PC-9 (cell line): ENCODE results near the gene DRAM2. TPM values are rescaled to one million over a fixed set of nuclear protein-coding genes. Genes with fewer than 3 reads are reported as not detected.
"Not testable (repeated sequence)": the region's sequence is repeated elsewhere in the genome, so short reads cannot be mapped to it uniquely, and the experiment has no call there.

Experiments used
- BruUV-seq: library from RNA; stranded (reverse); fragments of 400-500 nt; replicated peaks from 2 replicates; lab custom pipeline; 2021; lab: Mats Ljungman, UMichigan
- CTCF ChIA-PET: fragments of 300-600 bp; sonication (Branson Sonifier 250); formaldehyde crosslinking; loops from one replicate; lab custom pipeline; 2022; ENCODE audit warnings: antibody characterized with exemption; lab: Charles Lee
- POLR2A ChIA-PET: fragments of 300-600 bp; sonication (Branson Sonifier 250); formaldehyde crosslinking; loops from one replicate; lab custom pipeline; 2022; ENCODE audit warnings: antibody characterized with exemption; ENCODE audit not compliant: unreplicated experiment; lab: Charles Lee
- DNase-seq, 2 experiments: peaks; one replicate each; pipeline versions ENCODE4 v3.0.0 to v3.0.0-alpha.2; 2015 to 2022; ENCODE audit warnings: mixed read lengths in 1 of 2
- H2AFZ ChIP-seq: fragments of 200-600 bp; sonication (generic); 2 replicates; pipeline ENCODE4 v1.8.1; 2017; ENCODE audit warnings: antibody characterized with exemption
- H3F3A ChIP-seq: fragments of 200-600 bp; sonication (generic); 2 replicates; pipeline ENCODE4 v1.8.1; 2017; ENCODE audit warnings: antibody characterized with exemption, mild to moderate bottlenecking, low read depth; ENCODE audit not compliant: insufficient read depth
- H3K27ac ChIP-seq: fragments of 200-600 bp; sonication (generic); 2 replicates; pipeline ENCODE4 v1.6.1; 2016; ENCODE audit warnings: mixed run types
- H3K27me3 ChIP-seq: fragments of 200-600 bp; sonication (generic); 2 replicates; pipeline ENCODE4 v1.6.1; 2016; ENCODE audit warnings: low read depth, mixed run types; ENCODE audit not compliant: insufficient read depth
- H3K36me3 ChIP-seq: fragments of 200-600 bp; sonication (generic); 2 replicates; pipeline ENCODE4 v1.6.1; 2016; ENCODE audit warnings: low read depth, mixed run types
- H3K4me1 ChIP-seq: fragments of 200-600 bp; sonication (generic); replicated peaks from 2 replicates; pipeline ENCODE4 v1.6.1; 2016; ENCODE audit warnings: mixed run types; ENCODE audit not compliant: insufficient read depth
- H3K4me2 ChIP-seq: fragments of 200-600 bp; sonication (generic); 2 replicates; pipeline ENCODE4 v1.6.1; 2017; ENCODE audit warnings: mixed run types
- H3K4me3 ChIP-seq: fragments of 200-600 bp; sonication (generic); 2 replicates; pipeline ENCODE4 v1.6.1; 2016; ENCODE audit warnings: mixed run types
- H3K79me2 ChIP-seq: fragments of 200-600 bp; sonication (generic); 2 replicates; pipeline ENCODE4 v1.6.1; 2017; ENCODE audit warnings: low read depth, mixed run types
- H3K9me2 ChIP-seq: fragments of 200-600 bp; sonication (generic); 2 replicates; pipeline ENCODE4 v1.8.1; 2017; ENCODE audit warnings: mild to moderate bottlenecking; ENCODE audit not compliant: insufficient read depth
- H3K9me3 ChIP-seq: fragments of 200-600 bp; sonication (generic); 2 replicates; pipeline ENCODE4 v1.8.1; 2016; ENCODE audit warnings: low read depth; ENCODE audit not compliant: insufficient read depth
- H4K20me1 ChIP-seq: fragments of 200-600 bp; sonication (generic); 2 replicates; pipeline ENCODE4 v1.8.1; 2017; ENCODE audit not compliant: insufficient read depth
- CTCF ChIP-seq: fragments of 200-600 bp; sonication (generic); conservative IDR thresholded peaks from 2 replicates; pipeline ENCODE4 v1.6.1; 2017; ENCODE audit warnings: mixed run types, antibody characterized with exemption, mild to moderate bottlenecking, moderate library complexity
- EZH2 ChIP-seq: fragments of 200-600 bp; sonication (generic); IDR thresholded peaks from 2 replicates; pipeline ENCODE4 v1.8.0; 2017; ENCODE audit warnings: antibody characterized with exemption, low read depth
- intact Hi-C: fragments of 100-400 bp; cut with micrococcal nuclease; formaldehyde crosslinking; loops from one replicate; pipeline ENCODE4 v1.10.0; 2022; ENCODE audit not compliant: unreplicated experiment
- total RNA-seq: library from RNA; stranded (reverse); gene quantifications from 2 replicates; pipeline ENCODE4 v1.2.3, GENCODE V29; 2021

DRAM2 gene
- total RNA-seq, 1 experiment from 2014 or later: 37.9 TPM

GRCh38 chr1:111082421-111083203 is 57.3 kb downstream of the DRAM2 start:
- POLR2A ChIA-PET: no interaction called here
- BruUV-seq: no TSS peak
- Histone ChIP-seq H4K20me1 (no peaks in the 10 kb centered on the region), H2AFZ (no peak overlapping the region), H3K4me1 (peaks cover 16% of the 10 kb centered on the region), H3K27ac (peak overlapping the region; percentile 46), H3K36me3 (peaks cover 7% of the 10 kb centered on the region; the same call in 1 of the 2 replicates), H3K9me2 (no peaks in the 10 kb centered on the region; the same call in 1 of the 2 replicates), H3F3A (peaks cover 13% of the 10 kb centered on the region), H3K9me3 (peaks cover 17% of the 10 kb centered on the region), H3K27me3 (no peaks in the 10 kb centered on the region), H3K4me3 (no peak overlapping the region), H3K4me2 (peak overlapping the region; percentile 32), H3K79me2 (no peaks in the 10 kb centered on the region)
- no peak for TF ChIP-seq CTCF
- TF ChIP-seq EZH2: no peak
- CTCF ChIA-PET: no interaction called here
- DNase-seq: peak in 1 of 2 experiments; percentile 71
- intact Hi-C loops: no loop called here

- POLR2A ChIA-PET, H3K27ac ChIP-seq, BruUV-seq, CTCF ChIA-PET, H3K79me2 ChIP-seq, H3K36me3 ChIP-seq, H3K9me2 ChIP-seq, H3K9me3 ChIP-seq, intact Hi-C loops, H4K20me1 ChIP-seq, H3K27me3 ChIP-seq, DNase-seq, H2AFZ ChIP-seq: not testable (repeated sequence)
- Histone ChIP-seq H3K4me3 (peak overlapping the region; percentile 26; the same call in 1 of the 2 replicates), H3K4me1 (peaks cover 16% of the 10 kb centered on the region), H3F3A (peaks cover 13% of the 10 kb centered on the region), H3K4me2 (peak overlapping the region; percentile 26)
Observed at GRCh38 chr1:111079329-111079728, 60.6 kb downstream of the DRAM2 start.

GRCh38 chr1:111077312-111077711 is 62.6 kb downstream of the DRAM2 start:
- H4K20me1 ChIP-seq, H3K4me2 ChIP-seq, H2AFZ ChIP-seq, H3K27ac ChIP-seq, H3K9me2 ChIP-seq, POLR2A ChIA-PET, DNase-seq, H3K4me1 ChIP-seq, CTCF ChIA-PET, H3F3A ChIP-seq, H3K4me3 ChIP-seq, H3K27me3 ChIP-seq, H3K36me3 ChIP-seq, H3K79me2 ChIP-seq, BruUV-seq, H3K9me3 ChIP-seq, intact Hi-C loops: not testable (repeated sequence)

Other genes starting within 250 kb of the DRAM2 start
- 11.8 and 13.5 TPM in 2 replicates for gene LRIF1, start 176.2 kb downstream of the DRAM2 start, total RNA-seq
- 29.1 and 33.6 TPM in 2 replicates for gene CEPT1, start 130 bp upstream of the DRAM2 start, total RNA-seq
- 37.2 and 44.9 TPM in 2 replicates for gene DENND2D, start 60.6 kb upstream of the DRAM2 start, total RNA-seq
- gene CHI3L2, start 87.6 kb upstream of the DRAM2 start, total RNA-seq: not detected in 2 replicates
- not detected in 2 replicates for gene CHIA, start 150.8 kb upstream of the DRAM2 start, total RNA-seq